ENCODE results near the gene EXOC1. TPM values are rescaled to one million over a fixed set of nuclear protein-coding genes. Genes with fewer than 3 reads are reported as not detected.

Gene EXOC1
- total and polyA plus RNA-seq, 2 donors (not counting 1 experiment from before 2014, with no cell fraction given): 32.3 to 64.2 TPM

DNA sequence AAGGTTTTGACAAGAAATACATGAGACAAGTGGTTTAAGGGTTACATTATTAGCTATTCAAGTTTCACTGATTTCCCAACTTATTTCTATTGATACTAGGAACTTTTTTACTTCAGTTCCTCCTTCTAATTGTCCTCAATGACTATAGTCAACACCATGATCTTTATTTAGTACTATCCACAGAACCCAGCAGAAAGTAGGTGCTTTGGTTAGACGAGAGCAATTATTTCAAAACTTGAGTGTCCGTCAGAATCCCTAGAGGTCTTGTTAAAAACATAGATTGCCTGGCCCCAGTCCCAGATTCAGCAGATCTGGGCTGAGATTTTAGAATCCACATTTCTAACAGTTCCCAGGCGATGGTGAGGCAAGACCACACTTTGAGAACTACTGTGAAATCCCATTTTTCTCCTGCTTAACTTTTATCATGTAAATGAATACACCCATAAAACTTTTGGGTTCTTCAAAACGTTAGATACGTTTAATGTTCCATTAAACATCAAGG, 17.9 kb downstream of the EXOC1 start:
- Histone ChIP-seq H4K20me1 (ENCODE audit: control insufficient read depth, extremely low read depth, insufficient read depth, low read length) (no peaks in the 10 kb centered on the region), H3K4me2 (ENCODE audit: extremely low read depth, insufficient read depth, low read length) (no peak overlapping the region), H3K27me3 (ENCODE audit: control insufficient read depth, insufficient read depth, low read length) (no peaks in the 10 kb centered on the region), H3K79me2 (ENCODE audit: control insufficient read depth, insufficient read depth, low read length) (no peaks in the 10 kb centered on the region), H2AFZ (ENCODE audit: low read length) (no peak overlapping the region), H3K27ac (ENCODE audit: insufficient read depth, low read length) (no peak overlapping the region), H3K36me3 (ENCODE audit: control insufficient read depth, insufficient read depth, low read length) (peaks cover 7% of the 10 kb centered on the region), H3K4me3 (replicated peaks in 1 of 4; ENCODE audit: control extremely low read depth in 1 of 4, insufficient read depth in 1 of 4, low read depth in 3 of 4, low read length in 4 of 4) (no peak overlapping the region), H3K4me1 (ENCODE audit: control insufficient read depth, extremely low read depth, insufficient read depth, low read length) (peaks cover 7% of the 10 kb centered on the region), H3K9ac (ENCODE audit: insufficient read depth, low read length) (no peak overlapping the region), H3K9me3 (ENCODE audit: control insufficient read depth, insufficient read depth, low read depth, low read length) (no peaks in the 10 kb centered on the region)
- DNase-seq (ENCODE audit: low read depth in 2 of 2): no peak
- TF ChIP-seq, protein P1, sequence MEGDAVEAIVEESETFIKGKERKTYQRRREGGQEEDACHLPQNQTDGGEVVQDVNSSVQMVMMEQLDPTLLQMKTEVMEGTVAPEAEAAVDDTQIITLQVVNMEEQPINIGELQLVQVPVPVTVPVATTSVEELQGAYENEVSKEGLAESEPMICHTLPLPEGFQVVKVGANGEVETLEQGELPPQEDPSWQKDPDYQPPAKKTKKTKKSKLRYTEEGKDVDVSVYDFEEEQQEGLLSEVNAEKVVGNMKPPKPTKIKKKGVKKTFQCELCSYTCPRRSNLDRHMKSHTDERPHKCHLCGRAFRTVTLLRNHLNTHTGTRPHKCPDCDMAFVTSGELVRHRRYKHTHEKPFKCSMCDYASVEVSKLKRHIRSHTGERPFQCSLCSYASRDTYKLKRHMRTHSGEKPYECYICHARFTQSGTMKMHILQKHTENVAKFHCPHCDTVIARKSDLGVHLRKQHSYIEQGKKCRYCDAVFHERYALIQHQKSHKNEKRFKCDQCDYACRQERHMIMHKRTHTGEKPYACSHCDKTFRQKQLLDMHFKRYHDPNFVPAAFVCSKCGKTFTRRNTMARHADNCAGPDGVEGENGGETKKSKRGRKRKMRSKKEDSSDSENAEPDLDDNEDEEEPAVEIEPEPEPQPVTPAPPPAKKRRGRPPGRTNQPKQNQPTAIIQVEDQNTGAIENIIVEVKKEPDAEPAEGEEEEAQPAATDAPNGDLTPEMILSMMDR (conservative IDR thresholded peaks at IDR 0.05 in 1 of 2, IDR thresholded peaks at IDR 0.05 in 1 of 2; ENCODE audit: low read depth in 1 of 2, low read length in 2 of 2): no peak
- no peak for TF ChIP-seq EZH2 (IDR thresholded peaks at IDR 0.05; ENCODE audit: low read length, missing control alignments)

DNA sequence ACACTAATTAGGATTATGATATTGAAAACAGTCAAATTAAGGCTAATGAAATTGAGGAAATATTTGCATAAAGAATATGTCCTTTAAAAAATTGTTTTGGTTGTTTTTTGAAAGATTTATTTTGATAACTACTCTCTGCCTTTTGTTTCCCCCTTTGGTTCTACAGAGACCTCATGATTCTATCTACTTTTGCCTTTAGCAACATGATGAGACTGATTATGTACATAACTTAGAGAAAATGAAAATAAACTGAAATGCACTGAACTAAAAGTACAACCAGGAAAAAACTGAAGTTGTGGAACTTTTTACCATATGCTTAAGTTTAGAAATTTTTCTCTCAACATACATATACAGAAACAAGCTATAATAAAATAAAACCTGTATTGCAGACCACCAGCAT, 21.4 kb downstream of the EXOC1 start:
- Histone ChIP-seq H3K79me2 (ENCODE audit: control insufficient read depth, insufficient read depth, low read length) (no peaks in the 10 kb centered on the region), H3K27ac (ENCODE audit: insufficient read depth, low read length) (no peak overlapping the region), H3K27me3 (ENCODE audit: control insufficient read depth, insufficient read depth, low read length) (no peaks in the 10 kb centered on the region), H3K9ac (ENCODE audit: insufficient read depth, low read length) (no peak overlapping the region), H3K36me3 (ENCODE audit: control insufficient read depth, insufficient read depth, low read length) (peaks cover 7% of the 10 kb centered on the region), H3K9me3 (ENCODE audit: control insufficient read depth, insufficient read depth, low read depth, low read length) (no peaks in the 10 kb centered on the region), H3K4me1 (ENCODE audit: control insufficient read depth, extremely low read depth, insufficient read depth, low read length) (no peaks in the 10 kb centered on the region), H3K4me3 (replicated peaks in 1 of 4; ENCODE audit: control extremely low read depth in 1 of 4, insufficient read depth in 1 of 4, low read depth in 3 of 4, low read length in 4 of 4) (no peak overlapping the region), H2AFZ (ENCODE audit: low read length) (no peak overlapping the region), H3K4me2 (ENCODE audit: extremely low read depth, insufficient read depth, low read length) (no peak overlapping the region), H4K20me1 (ENCODE audit: control insufficient read depth, extremely low read depth, insufficient read depth, low read length) (no peaks in the 10 kb centered on the region)
- no peak for TF ChIP-seq EZH2 (IDR thresholded peaks at IDR 0.05; ENCODE audit: low read length, missing control alignments)
- TF ChIP-seq, protein P1 (conservative IDR thresholded peaks at IDR 0.05 in 1 of 2, IDR thresholded peaks at IDR 0.05 in 1 of 2; ENCODE audit: low read depth in 1 of 2, low read length in 2 of 2): no peak
- no peak for DNase-seq (ENCODE audit: low read depth in 2 of 2)

DNA sequence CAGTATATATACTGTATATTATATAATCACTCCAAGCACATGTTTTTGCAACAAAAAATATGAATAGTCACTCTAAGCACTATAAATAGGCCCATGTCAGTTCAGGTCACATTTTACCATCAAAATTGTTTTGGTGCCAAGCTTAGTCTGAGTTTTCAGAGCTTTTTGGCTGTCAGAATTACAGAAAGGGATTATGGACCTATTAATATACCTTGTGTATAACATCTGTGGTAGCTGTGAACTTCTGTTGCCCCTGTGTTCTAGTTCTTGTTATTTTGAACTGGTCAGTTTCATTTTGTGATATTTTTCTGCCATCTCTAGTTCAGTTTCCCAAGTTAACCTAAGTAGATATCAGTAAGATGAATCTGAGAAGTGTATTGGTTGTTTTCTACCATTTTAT, 22.9 kb downstream of the EXOC1 start:
- Histone ChIP-seq H3K79me2 (ENCODE audit: control insufficient read depth, insufficient read depth, low read length) (no peaks in the 10 kb centered on the region), H2AFZ (ENCODE audit: low read length) (no peak overlapping the region), H3K36me3 (ENCODE audit: control insufficient read depth, insufficient read depth, low read length) (peaks cover 5% of the 10 kb centered on the region), H3K4me2 (ENCODE audit: extremely low read depth, insufficient read depth, low read length) (no peak overlapping the region), H3K9me3 (ENCODE audit: control insufficient read depth, insufficient read depth, low read depth, low read length) (no peaks in the 10 kb centered on the region), H3K4me1 (ENCODE audit: control insufficient read depth, extremely low read depth, insufficient read depth, low read length) (no peaks in the 10 kb centered on the region), H3K4me3 (replicated peaks in 1 of 4; ENCODE audit: control extremely low read depth in 1 of 4, insufficient read depth in 1 of 4, low read depth in 3 of 4, low read length in 4 of 4) (no peak overlapping the region), H3K9ac (ENCODE audit: insufficient read depth, low read length) (no peak overlapping the region), H3K27ac (ENCODE audit: insufficient read depth, low read length) (no peak overlapping the region), H3K27me3 (ENCODE audit: control insufficient read depth, insufficient read depth, low read length) (no peaks in the 10 kb centered on the region), H4K20me1 (ENCODE audit: control insufficient read depth, extremely low read depth, insufficient read depth, low read length) (no peaks in the 10 kb centered on the region)
- TF ChIP-seq, protein P1 (conservative IDR thresholded peaks at IDR 0.05 in 1 of 2, IDR thresholded peaks at IDR 0.05 in 1 of 2; ENCODE audit: low read depth in 1 of 2, low read length in 2 of 2): no peak
- TF ChIP-seq EZH2 (IDR thresholded peaks at IDR 0.05; ENCODE audit: low read length, missing control alignments): no peak
- DNase-seq (ENCODE audit: low read depth in 2 of 2): no peak
